GM12878 (cell line): ENCODE measurements around the gene BTG4. TPM values are rescaled to one million over a fixed set of nuclear protein-coding genes. Genes with fewer than 3 reads are reported as not detected.

Source experiments
- ATAC-seq: fragments of 200-7000 bp; cut with Tn5 transposase; 3 replicates; pipeline ENCODE4 v1.9.1; 2020; ENCODE audit warnings: mild to moderate bottlenecking, moderate library complexity
- BruUV-seq: library from RNA; stranded (reverse); fragments of 400-500 nt; replicated peaks from 2 replicates; lab custom pipeline; 2021; lab: Mats Ljungman, UMichigan
- CTCF ChIA-PET: fragments of 300-600 bp; sonication (Branson Sonifier 250); formaldehyde crosslinking; extraction: SDS; loops from one replicate; lab custom pipeline; 2021; ENCODE audit warnings: inconsistent platforms; lab: Yijun Ruan, JAX
- POLR2A ChIA-PET: fragments of 350-600 bp; formaldehyde crosslinking; extraction: SDS; loops from one replicate; lab custom pipeline; 2021; ENCODE audit warnings: inconsistent platforms; lab: Charles Lee
- RAD21 ChIA-PET: fragments of 300-600 bp; sonication (Branson Sonifier 250); formaldehyde crosslinking; loops from one replicate; lab custom pipeline; 2023; ENCODE audit warnings: antibody characterized with exemption; ENCODE audit not compliant: unreplicated experiment; lab: Charles Lee
- SMC1A ChIA-PET: fragments of 300-600 bp; sonication (Branson Sonifier 250); formaldehyde crosslinking; loops from one replicate; lab custom pipeline; 2023; ENCODE audit not compliant: unreplicated experiment, uncharacterized antibody; lab: Charles Lee
- DNase-seq: peaks from one replicate; pipeline ENCODE4 v3.0.0-alpha.2; 2011; ENCODE audit warnings: low read depth, low spot score
- FAIRE-seq: peaks from 3 replicates; lab custom pipeline; 2011; peaks lifted over from hg19 to GRCh38; lab: Jason Lieb, UNC
- H2AFZ ChIP-seq: 2 replicates; pipeline ENCODE4 v1.6.0; 2011; ENCODE audit warnings: low read depth, low read length, control low read depth; ENCODE audit not compliant: control insufficient read depth
- H3K27ac ChIP-seq: 2 replicates; pipeline ENCODE4 v1.5.1; 2011; ENCODE audit warnings: control low read depth; ENCODE audit not compliant: control insufficient read depth, insufficient read depth
- H3K27me3 ChIP-seq, 2 experiments: replicated peaks in 1 of 2; 2 replicates each; pipeline versions ENCODE4 v1.6.0 to v1.6.1; 2011; ENCODE audit warnings: low read length in 1 of 2; ENCODE audit not compliant: control insufficient read depth in 2 of 2, insufficient read depth in 2 of 2
- H3K36me3 ChIP-seq, 2 experiments: 2 replicates each; pipeline ENCODE4 v1.5.1; 2011; ENCODE audit warnings: low read length in 1 of 2; ENCODE audit not compliant: control insufficient read depth in 2 of 2, insufficient read depth in 2 of 2
- H3K4me1 ChIP-seq: 2 replicates; pipeline ENCODE4 v1.6.1; 2011; ENCODE audit warnings: mild to moderate bottlenecking, low read length, moderate library complexity, mixed read lengths; ENCODE audit not compliant: control insufficient read depth, insufficient read depth
- H3K4me2 ChIP-seq: 2 replicates; pipeline ENCODE4 v1.6.0; 2011; ENCODE audit warnings: control low read depth; ENCODE audit not compliant: control insufficient read depth, insufficient read depth
- H3K4me3 ChIP-seq: fragments of 200-600 bp; sonication (generic); 2 replicates; pipeline ENCODE4 v1.5.1; 2016
- H3K79me2 ChIP-seq: 2 replicates; pipeline ENCODE4 v1.6.0; 2011; ENCODE audit warnings: low read length; ENCODE audit not compliant: control insufficient read depth, insufficient read depth
- H3K9ac ChIP-seq: 2 replicates; pipeline ENCODE4 v1.8.0; 2011; ENCODE audit warnings: low read length, control low read depth, mixed read lengths; ENCODE audit not compliant: control insufficient read depth, insufficient read depth
- H3K9me3 ChIP-seq: replicated peaks from 3 replicates; pipeline ENCODE4 v1.5.1; 2011; ENCODE audit warnings: mild to moderate bottlenecking, low read length; ENCODE audit not compliant: control insufficient read depth, insufficient read depth
- H4K20me1 ChIP-seq: 2 replicates; pipeline ENCODE4 v1.6.0; 2011; ENCODE audit not compliant: control insufficient read depth, insufficient read depth
- CEBPB ChIP-seq, 2 experiments: fragments of 150-350 bp in 1 of 2; IDR thresholded peaks; 2 replicates each; pipeline ENCODE4 v1.6.1; 2012 to 2014; ENCODE audit warnings: low read depth in 2 of 2, low read length in 2 of 2, borderline replicate concordance in 1 of 2, inconsistent platforms in 1 of 2
- CTCF ChIP-seq, 3 experiments: IDR thresholded peaks in 2 of 3; conservative IDR thresholded peaks in 1 of 3; 2 replicates each; pipeline ENCODE4 v1.5.1; 2011; ENCODE audit warnings: low read depth in 3 of 3, low read length in 3 of 3, mild to moderate bottlenecking in 3 of 3, control low read depth in 2 of 3, moderate library complexity in 2 of 3, inconsistent platforms in 1 of 3, mixed read lengths in 1 of 3; ENCODE audit not compliant: control insufficient read depth in 2 of 3, insufficient read depth in 1 of 3; ENCODE audit errors: extremely low read depth in 1 of 3
- EED ChIP-seq: sonication (generic); IDR thresholded peaks from 2 replicates; pipeline ENCODE4 v1.6.1; 2016; ENCODE audit warnings: antibody characterized with exemption, low read depth
- FOXM1 ChIP-seq: IDR thresholded peaks from 2 replicates; pipeline ENCODE4 v1.6.1; 2012; ENCODE audit warnings: low read depth, mild to moderate bottlenecking, inconsistent platforms, low read length, moderate library complexity
- LARP7 ChIP-seq: fragments of 450-650 bp; IDR thresholded peaks from 2 replicates; pipeline ENCODE4 v1.6.1; 2017; ENCODE audit warnings: mild to moderate bottlenecking
- PKNOX1 ChIP-seq: fragments of 450-650 bp; IDR thresholded peaks from 2 replicates; pipeline ENCODE4 v1.6.1; 2016; ENCODE audit warnings: mild to moderate bottlenecking
- REST ChIP-seq: IDR thresholded peaks from 2 replicates; pipeline ENCODE4 v1.6.1; 2012; ENCODE audit warnings: mild to moderate bottlenecking, low read depth, low read length
- SREBF1 ChIP-seq: IDR thresholded peaks from 2 replicates; pipeline ENCODE4 v1.6.1; 2012; ENCODE audit warnings: mild to moderate bottlenecking, low read length
- SREBF2 ChIP-seq: IDR thresholded peaks from 2 replicates; pipeline ENCODE4 v1.6.1; 2012; ENCODE audit warnings: mild to moderate bottlenecking, low read length
- SUZ12 ChIP-seq: fragments of 200-600 bp; sonication (generic); IDR thresholded peaks from one replicate; pipeline ENCODE4 v1.6.1; 2018; ENCODE audit warnings: antibody characterized with exemption, mild to moderate bottlenecking; ENCODE audit not compliant: unreplicated experiment
- TCF7 ChIP-seq: IDR thresholded peaks from 2 replicates; pipeline ENCODE4 v1.6.1; 2014; ENCODE audit warnings: antibody characterized with exemption, borderline replicate concordance
- ZNF207 ChIP-seq: fragments of 450-650 bp; IDR thresholded peaks from 2 replicates; pipeline ENCODE4 v1.6.1; 2014; ENCODE audit warnings: antibody characterized with exemption, mild to moderate bottlenecking, borderline replicate concordance
- ZSCAN29 ChIP-seq: fragments of 450-650 bp; IDR thresholded peaks from 2 replicates; pipeline ENCODE4 v1.6.1; 2017; ENCODE audit warnings: mild to moderate bottlenecking, moderate library complexity
- ZZZ3 ChIP-seq: IDR thresholded peaks from 2 replicates; pipeline ENCODE4 v1.6.1; 2011; ENCODE audit warnings: low read depth; ENCODE audit not compliant: control insufficient read depth, insufficient read length
- WGBS: methylation state at CpG from one replicate; pipeline ENCODE4 v1.1.6; 2016; ENCODE audit warnings: low lambda C conversion rate; ENCODE audit not compliant: insufficient replicate concordance, insufficient coverage; ENCODE audit errors: missing lambda C conversion rate; 5-methylcytosine and 5-hydroxymethylcytosine counted together
- in situ Hi-C: fragments of 300-500 bp; cut with MboI; formaldehyde crosslinking; loops from 9 replicates; pipeline ENCODE4 v1.14.3; 2018; ENCODE audit warnings: mixed read lengths
- intact Hi-C: fragments of 100-400 bp; cut with micrococcal nuclease; formaldehyde crosslinking; loops from one replicate; pipeline ENCODE4 v1.14.2; 2022; ENCODE audit not compliant: unreplicated experiment
- polyA plus RNA-seq, 11 experiments: library from polyadenylated mRNA; depleted of rRNA in 4 of 11; unstranded in 6 of 11; stranded (reverse) in 5 of 11; fragments of >200 nt; fragmentation: Nextera tagmentation in 4 of 11; fragmentation: Illumina TruSeq in 1 of 11; extraction: Ambion mirVana in 4 of 11; extraction: Trizol in 1 of 11; gene quantifications; 1 replicate in 1 of 11; 2 replicates in 10 of 11; pipeline versions ENCODE4 v1.2.1 to v1.2.3, GENCODE V29; 2011 to 2016; ENCODE audit warnings: inconsistent platforms in 2 of 11, missing spikeins in 2 of 11, low read depth in 1 of 11
- total RNA-seq, 4 experiments: library from RNA; depleted of rRNA in 3 of 4; stranded (reverse); fragments of >200 nt in 3 of 4; fragmentation: Illumina TruSeq in 1 of 4; extraction: Trizol in 1 of 4; gene quantifications; 2 replicates each; pipeline versions ENCODE4 v1.2.1 to v1.2.3, GENCODE V29; 2013 to 2021

Gene BTG4
- total and polyA plus RNA-seq, 10 of the 15 experiments (the other 5 are each of a cell fraction or from before 2014, with no cell fraction given), result 0.14 TPM; not detected in 9

- TF ChIP-seq SUZ12, result peak; percentile 85
- no peak for TF ChIP-seq SREBF2
These were observed at the start of gene BTG4 (continued) for GRCh38 chr11:111512296-111513239.

GRCh38 chr11:111561791-111562325, 49.7 kb upstream of the BTG4 start:
- Histone ChIP-seq H2AFZ (no peak overlapping the region), H3K4me1 (no peaks in the 10 kb centered on the region), H3K27ac (no peak overlapping the region), H3K36me3 (no peaks in the 10 kb centered on the region), H3K79me2 (no peaks in the 10 kb centered on the region), H3K27me3 (no peaks in the 10 kb centered on the region), H3K4me3 (no peak overlapping the region), H3K4me2 (no peak overlapping the region), H4K20me1 (no peaks in the 10 kb centered on the region), H3K9ac (no peak overlapping the region), H3K9me3 (no peaks in the 10 kb centered on the region)
- no TSS peak for BruUV-seq
- ChIA-PET POLR2A (no interaction called here), CTCF (interaction anchor here (1.0 to 5.0 kb wide), 8 partner anchors 10 to 284 kb away, joined by 3 to 24 read pairs (median 5); no protein-coding TSS in a partner anchor), SMC1A (interaction anchor here (1.0 to 2.3 kb wide), 6 partner anchors 9 to 282 kb away, joined by 3 to 5 read pairs (median 4); no protein-coding TSS in a partner anchor), RAD21 (interaction anchor here (0.6 kb wide), 1 partner anchor 281 kb away, joined by 3 read pairs; no protein-coding TSS in a partner anchor)
- in situ Hi-C loops, result no loop called here
- ATAC-seq (no peak), DNase-seq (no peak), FAIRE-seq (no peak)
- intact Hi-C loops, result loop anchor here (10.0 kb wide), 1 partner anchor 423 kb away; no protein-coding TSS in a partner anchor
- 53% methylated on average over 3 of the region's 3 CpGs for WGBS
- TF ChIP-seq CEBPB (IDR thresholded peaks at IDR 0.05; ENCODE audit: borderline replicate concordance in 1 of 2, low read depth in 2 of 2, low read length in 2 of 2) (no peak), TCF7 (no peak), LARP7 (no peak), SUZ12 (no peak), ZNF207 (no peak), ZSCAN29 (no peak), REST (no peak), CTCF (IDR thresholded peaks at IDR 0.05 in 2 of 3, conservative IDR thresholded peaks at IDR 0.05 in 1 of 3; ENCODE audit: control insufficient read depth in 2 of 3, extremely low read depth in 1 of 3, insufficient read depth in 1 of 3, low read depth in 3 of 3, low read length in 3 of 3) (no peak), PKNOX1 (no peak), FOXM1 (no peak), EED (no peak), SREBF1 (no peak), ZZZ3 (no peak)
